HG02571 (cell line): Measurements from ENCODE around the gene TMEM108.

ENCODE experiments used
- ATAC-seq: cut with Tn5 transposase; IDR thresholded peaks from one replicate; pipeline ENCODE4 v1.9.1; 2021; ENCODE audit warnings: mild to moderate bottlenecking, moderate library complexity; ENCODE audit not compliant: unreplicated experiment

TMEM108 gene

DNA sequence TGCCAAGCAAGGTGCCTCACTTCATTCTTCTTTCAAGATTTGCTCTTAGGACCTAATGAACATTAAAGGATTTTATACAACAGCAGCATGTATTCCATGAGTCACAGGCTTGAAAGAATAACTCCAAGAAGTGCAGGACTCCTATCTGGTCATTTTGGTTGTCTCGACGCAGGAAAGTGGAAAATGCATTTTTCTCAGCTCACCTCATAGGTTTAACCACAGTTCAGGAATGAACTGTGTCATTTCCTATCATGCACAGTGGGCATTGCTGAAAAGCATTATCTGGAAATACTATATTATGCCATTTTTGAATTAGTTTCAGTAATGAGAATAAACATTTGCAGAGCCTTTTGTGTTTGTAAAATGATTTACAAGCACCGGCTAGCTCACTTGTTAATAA is 263.0 kb downstream of the TMEM108 start:
- ATAC-seq: no peak

DNA sequence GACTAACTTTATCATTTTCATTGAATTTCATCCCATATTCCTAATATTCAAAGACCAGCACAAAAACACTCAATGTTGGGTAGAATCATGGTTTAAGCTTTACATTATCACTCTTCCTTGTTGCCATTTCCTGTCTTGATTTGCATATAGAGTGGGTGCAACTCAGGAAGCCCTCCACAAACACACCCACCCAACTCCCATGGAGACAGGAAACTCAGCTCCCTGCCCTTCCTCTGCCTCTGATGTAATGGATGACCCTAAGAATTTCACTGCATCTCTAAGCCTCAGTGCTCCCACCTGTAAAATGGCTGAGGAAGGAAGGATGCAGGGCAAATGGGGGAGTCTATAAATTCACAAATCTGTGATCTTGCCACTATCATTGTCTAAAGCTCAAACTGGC is 263.5 kb downstream of the TMEM108 start:
- no peak for ATAC-seq

DNA sequence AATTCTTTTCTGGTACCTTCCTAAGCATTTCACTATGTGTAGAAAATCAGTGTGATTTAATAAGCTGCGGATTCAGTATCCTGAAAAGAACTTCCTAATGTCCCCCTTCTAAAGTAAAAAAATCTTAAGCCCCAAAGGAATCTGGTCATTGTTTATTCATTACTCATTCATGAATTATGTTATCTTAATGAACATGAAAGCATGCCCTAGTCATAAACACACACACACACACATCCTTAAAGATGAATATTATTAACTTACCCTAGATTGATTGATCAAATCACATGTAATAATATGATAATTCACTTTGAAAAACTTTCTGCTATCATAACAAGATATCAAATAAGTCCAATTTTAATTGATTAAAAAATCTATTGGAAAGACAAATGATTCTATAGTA is 265.2 kb downstream of the TMEM108 start:
- no peak for ATAC-seq

DNA sequence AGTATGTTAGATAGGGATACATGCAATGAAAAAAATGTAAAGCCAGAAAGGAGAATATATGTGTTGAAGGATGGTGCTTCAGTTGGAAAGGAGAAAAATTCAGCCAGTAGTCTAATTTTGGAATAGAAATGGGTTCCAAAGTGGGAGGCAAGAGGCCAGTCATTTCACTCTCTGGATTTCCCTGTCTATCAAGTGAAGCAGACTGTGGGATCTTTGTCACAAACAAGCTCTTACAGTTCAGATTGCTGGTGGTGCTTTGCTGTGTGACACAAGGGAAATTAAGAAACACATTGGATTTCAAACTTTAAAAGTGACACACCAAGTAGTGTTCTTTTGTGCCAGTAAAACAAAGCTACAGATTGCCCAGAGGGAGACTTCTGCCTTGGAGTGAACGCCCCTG is 279.7 kb downstream of the TMEM108 start:
- no peak for ATAC-seq

DNA sequence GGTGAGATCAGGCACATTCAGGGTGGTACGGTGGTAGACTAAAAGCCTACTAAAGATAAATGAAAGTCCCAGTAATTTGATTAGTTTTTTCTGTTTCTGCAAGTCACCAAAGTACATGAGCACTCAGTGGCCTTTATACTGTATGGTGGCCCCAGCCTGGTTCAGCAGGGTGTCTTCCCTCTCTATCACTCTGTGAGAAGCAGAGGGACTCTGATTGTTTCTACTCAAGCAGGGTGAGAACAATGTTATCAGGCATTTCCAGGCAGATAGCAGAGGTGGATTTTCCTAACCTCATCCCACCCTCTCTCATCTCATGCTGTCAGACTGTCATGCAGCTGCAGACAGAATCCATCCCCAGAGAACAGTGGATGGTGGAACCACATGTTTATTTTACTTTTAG is 290.2 kb downstream of the TMEM108 start:
- ATAC-seq: no peak

DNA sequence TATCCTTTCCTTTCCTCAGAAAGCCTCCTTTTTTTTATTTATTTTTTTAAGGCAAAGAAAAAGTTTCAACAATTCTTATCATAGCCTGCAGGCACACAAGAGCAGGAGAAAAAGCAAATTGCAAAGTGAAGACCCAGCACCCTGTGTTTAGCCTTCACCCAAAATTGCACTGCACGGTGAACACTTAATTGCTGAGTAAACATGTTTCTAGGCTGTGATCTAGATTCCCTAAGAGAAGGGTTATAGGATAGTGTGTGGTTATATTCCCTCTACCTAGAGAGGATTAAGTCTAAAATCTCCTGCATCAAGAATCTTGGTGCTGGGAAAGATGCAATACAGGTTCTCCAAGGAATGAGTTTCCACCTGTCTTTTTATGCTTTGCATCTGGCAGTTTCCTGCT is 291.4 kb downstream of the TMEM108 start:
- no peak for ATAC-seq

DNA sequence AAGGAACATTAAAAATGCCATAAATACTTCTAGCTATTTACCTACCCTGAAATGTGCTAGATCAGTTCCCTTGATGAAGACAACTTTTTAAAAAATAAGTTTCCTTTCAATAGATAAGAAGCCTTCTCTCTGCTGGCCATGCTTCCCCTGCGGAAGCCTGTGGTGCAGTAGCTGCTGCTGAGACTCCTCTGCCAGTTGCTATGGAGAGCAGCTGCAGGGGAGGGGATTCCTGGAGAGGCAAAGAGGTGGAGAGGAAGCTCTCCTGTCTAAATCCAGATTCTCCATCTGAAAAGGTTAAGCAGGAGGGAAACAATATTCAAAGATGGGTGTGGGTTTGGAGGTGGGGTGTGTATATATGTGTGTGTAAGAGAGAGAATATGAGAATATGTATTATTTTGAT is 291.9 kb downstream of the TMEM108 start:
- ATAC-seq: no peak

DNA sequence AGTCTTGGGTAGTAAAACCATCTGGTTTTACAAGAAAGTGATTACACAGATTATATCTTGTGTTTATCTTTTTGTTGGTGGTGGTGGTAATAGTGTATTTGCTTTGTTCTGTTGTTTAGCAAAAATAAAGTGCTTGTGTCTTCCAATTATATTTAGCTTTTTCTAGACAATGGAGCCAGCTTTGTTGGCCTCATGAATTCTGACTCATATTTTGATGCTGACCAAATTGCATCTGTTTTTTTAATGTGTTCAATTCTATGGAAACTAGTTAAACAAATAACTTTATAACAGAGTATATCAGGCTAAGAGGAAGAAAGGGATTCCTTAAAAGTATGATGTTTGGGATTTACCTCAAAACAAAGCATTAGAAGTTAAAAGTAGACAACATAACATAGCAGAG is 292.3 kb downstream of the TMEM108 start:
- no peak for ATAC-seq

DNA sequence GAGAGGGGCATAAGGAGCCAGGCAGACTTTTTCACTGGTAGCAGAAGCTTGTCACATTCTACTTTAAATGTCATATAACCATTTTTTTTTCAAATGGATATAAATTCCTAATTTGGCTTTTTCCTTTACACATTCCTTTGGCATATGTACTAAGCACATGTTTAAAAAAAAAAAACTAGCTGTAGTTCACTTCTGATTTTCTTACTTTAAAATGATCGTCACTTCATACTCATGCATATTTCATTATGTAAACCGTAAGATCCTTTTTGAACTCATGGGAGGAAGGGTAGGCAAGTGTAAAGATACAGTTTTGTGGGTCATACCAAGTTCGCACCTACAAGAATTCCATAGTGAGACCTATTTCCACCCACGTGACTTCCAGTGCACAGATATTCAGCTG is 316.5 kb downstream of the TMEM108 start:
- ATAC-seq: no peak

DNA sequence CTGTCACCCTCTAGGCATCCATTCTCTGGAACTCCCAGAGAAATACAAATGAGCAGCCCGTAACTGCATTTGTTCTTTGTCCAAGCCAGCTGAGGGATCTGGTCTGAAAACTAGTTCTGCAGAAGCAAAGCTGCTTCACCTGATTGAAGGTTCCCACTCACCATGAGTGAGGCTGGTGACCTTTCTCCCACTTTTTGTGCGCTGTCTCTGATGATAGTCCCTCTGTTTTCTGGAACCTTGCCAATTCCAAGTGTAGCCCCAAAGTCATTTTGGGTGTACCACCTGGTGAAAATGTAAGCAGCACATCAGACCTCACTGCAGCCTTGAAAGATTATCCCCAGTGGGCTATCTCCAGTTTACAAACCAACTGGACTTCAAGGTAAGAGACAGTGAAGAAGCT is 322.3 kb downstream of the TMEM108 start:
- no peak for ATAC-seq

DNA sequence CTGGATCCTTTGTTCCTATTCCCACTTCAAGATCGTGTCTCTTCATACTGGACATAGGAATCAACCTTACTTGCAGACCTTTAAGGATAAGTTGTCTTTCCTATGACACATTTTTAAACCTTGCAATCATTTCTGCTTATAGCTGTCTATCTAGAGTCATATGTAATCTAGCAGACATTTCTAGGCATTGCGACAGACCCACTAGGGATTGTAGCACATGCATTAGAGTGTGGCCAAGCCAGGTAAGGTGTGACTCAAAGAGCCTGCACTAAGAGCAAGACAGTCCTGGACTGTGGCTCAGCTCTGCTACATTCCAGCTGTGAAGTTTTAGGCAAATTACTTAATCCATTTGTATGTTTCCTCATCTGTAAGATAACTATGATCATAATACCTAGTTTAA is 322.8 kb downstream of the TMEM108 start:
- ATAC-seq: no peak

DNA sequence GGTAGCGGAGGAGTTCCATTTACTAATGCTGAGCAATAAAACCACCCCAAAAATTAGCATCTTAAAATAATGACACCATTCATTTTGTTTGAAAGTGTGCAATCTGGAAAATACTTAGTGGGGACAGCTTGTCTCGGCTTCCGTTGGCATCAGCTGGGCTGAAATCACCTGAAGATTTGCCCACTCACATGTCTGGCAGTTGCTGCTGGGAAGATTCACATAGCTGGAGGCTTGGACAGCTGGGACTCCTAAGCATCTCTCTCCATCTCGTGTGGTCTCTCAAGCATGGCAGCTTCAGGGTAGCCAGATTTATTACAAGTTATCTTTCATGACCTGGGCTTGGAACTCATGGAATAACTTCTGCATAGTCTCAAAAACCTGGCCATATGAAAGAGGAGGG is 323.2 kb downstream of the TMEM108 start:
- no peak for ATAC-seq

DNA sequence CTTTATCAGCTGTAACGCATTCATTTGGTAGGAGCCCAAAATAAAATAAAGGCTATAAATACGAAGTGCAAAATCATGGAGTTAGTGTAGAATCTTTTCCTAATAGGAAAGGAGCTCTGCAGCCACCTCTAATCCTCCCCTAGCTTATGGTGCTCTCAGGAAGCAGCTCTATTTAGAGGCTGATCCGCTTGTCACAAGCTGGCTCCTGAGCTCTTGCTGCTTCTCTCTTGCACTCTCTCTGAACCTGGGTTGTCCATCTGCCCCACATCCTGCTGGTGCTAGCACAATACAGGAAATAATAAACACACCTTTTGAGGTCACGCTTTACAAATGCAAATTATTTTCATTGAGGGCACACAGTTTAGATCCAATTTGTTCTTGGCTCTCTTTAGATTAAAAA is 324.3 kb downstream of the TMEM108 start:
- no peak for ATAC-seq

DNA sequence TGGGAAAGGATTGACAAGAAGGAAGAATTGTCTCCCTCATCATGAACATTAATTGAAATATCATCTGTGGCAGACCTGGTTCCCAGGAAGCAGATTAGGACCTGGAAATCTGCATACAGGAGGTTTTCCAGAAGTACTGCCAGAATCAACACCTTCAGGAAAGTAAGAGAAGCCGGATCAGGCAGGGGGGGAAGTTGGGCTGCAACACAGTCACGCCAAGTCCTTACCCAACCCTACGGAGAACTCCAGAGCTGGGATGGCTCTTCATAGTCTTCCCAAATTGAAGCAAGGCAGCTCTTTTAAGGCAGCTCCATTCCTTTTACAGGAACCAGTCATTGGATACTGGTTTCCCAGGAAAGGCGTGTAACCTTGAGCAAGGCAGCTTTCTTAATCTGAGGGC is 326.5 kb downstream of the TMEM108 start:
- no peak for ATAC-seq

DNA sequence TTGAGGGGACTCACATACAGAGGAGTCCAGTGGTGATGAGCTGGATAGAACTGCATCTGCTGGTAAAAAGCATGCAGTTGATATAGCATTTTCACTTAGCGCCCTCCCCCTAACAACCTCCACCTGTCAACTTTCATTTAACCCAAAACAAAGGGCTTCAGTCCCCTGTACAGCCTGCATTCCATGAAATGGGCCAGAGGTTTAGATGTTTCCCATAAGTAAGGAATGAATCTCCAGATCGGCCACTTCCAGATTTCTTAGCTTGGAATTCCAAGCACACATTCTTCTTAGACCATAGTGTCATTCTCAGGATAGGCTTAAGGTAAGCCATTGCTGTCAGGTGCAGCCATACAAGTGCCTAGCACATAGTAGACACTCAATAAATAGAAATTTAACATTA is 328.7 kb downstream of the TMEM108 start:
- ATAC-seq: no peak

DNA sequence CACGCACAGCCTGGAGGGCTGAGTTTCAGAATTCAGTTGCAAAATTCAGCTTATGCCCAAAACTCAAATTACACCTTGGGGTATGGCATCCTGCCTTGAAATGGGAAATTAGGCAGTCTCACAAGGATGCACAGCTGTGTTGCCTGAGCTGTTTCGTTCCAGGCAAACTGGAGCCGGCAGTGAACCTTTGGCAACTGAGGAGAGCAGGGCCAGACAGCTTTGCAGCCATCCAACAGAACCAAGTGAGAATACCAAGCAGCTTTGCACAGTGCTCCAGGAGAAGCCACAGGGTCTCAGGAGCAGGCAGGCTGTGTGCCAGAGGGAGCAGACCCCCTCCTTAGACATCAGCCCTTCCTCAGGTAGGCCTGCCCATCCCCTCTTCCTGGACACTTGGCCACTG is 329.2 kb downstream of the TMEM108 start:
- no peak for ATAC-seq

DNA sequence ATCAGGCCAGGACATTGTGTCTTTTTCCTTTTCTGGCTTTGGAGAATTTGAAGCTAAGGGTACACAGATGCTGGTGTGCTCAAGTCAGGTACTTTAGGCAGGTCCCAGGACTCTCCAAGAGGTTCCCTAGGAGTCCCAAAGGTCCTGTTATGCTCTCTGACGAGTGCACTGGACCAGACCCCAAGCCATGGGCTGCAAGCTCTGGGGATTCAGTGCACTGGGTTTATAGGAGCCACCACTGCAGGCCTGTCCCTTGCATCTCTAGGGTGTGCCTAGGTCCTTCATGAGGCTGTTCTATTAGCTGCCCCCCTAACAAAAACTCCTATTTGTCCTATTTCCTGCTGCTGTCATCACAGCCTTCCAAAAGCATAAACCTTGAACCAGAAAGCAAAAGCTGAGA is 329.8 kb downstream of the TMEM108 start:
- ATAC-seq: no peak

DNA sequence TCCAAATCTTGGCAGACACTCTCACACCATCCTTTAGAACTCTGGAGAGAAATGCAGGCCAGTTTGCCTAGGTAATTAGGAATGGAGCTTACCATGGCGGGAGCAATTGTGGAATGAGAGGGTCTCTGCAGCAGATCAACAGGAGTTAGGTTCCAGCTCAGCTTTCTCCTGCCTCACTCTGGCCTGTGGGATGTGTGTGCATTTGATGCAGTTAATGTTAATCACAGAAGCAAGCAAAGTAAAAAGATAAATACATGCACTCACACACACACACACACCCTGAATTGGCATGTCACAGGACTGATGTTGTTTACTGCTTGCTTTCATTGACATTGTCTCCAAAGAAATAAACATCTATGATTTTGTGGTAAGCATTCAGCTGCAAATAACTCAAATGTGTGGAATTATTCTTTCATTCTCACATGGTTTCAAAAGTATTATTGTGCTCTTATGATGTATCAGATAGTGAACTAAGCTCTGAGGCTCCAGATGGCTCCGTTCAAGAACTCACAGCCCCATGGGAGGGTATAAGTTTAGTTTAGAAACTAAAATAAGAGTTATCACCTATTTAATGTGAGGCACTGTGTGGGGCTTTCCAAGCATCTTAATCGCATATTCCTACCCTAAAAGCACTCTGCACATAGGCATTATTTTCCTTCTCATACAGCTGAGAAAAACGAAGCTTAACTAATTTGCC is 330.3 kb downstream of the TMEM108 start:
- no peak for ATAC-seq

DNA sequence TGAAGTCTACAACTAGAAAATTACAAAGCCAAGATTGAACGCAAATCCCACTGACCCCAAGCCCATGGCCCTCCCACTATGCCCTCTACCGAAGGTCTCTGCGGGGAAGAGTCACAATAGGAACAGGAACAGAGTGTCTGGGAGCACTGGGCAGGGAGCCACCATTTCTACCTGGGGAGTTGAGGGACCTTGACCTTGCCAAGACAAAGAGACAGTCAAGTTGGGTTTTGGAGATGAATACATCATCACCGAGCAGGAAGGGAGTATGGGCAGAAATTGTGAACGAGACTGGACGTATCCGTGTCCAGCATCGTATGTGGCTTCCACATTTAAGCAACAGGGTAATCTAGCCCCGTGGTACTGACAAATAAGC is 330.9 kb downstream of the TMEM108 start:
- ATAC-seq: no peak

DNA sequence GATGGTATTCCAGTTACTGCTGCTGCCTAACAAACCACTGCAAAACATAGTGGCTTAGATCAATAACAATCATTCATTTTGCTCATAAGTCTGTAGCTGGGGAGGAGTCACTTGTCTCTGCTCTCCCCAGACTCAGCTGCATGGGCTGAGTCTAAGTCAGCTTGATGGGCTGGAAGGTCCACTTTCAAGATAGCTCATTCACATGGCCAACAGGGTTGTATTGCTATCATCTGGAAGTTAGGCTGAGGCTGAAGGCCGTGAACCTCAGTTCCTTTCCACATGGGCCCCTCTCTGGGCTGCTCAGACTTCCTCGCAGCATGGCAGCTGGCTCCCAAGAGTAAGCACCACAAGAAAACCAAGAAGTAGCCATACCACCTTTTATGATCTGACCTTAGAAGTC is 333.0 kb downstream of the TMEM108 start:
- no peak for ATAC-seq

DNA sequence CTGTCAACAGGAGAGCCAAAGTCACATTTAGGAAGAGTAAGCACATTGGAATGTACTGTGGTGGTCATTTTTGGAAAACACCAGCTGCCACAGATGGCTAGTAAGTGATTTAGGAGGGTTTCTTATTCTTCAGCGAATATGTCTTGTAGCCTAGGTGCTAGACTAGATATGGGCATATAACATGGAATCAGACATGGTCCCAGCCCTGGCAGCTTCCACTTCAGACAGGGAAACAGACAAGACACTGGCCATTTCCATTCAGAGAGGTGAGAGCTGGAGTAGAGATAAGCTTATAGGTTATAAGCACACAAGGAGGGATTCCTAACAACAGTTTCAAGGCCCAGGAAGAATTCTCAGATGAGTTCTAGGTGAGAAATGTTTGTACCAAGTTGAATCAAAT is 333.5 kb downstream of the TMEM108 start:
- no peak for ATAC-seq

DNA sequence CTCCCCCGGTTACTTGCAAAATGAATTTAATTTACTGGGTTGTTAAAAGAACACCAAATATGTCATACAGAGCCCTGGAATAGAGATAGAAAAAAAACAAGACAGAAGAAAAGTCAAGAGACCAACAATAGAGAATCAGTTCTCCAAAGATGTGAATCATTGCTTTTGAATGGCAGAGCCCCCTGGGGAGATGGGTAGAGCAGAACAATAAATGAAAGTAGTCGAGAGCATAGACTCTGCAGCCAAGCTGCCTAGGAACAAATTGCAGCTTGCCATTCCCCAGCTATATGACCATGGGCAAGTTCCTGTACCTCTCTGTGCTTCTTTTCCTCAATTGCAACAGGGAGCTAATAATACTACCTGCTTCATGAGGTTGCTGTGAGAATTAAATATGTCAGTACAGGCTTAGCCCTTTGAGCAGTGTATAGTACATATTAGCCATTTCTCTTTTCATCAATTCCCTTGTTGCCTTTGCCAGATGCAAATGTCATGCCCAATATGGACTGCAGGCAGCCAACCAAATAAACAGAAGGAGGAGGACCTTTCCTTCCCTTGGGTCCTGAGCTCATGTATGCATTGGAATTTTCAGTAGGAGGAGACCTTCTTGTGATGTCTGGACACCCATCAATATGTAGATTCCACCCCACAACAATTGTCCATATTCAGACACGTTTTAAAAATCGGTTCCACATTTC is 336.7 kb downstream of the TMEM108 start:
- no peak for ATAC-seq

DNA sequence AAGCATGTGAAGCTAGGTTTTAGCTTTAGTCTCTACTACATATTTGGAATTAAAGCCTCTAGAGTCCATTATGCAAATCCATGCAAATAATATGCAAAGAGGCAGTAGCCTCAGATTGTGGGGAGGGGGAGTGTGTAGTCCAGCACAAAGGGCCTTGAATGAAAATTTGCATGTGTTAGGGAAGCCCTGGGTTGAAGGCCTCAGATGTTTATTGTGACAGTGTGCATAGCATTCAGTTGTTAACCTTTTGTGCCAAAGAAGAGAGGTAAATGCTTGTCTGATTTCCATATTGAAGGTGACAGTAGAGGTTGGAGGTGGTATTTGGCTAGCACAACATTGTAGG is 337.2 kb downstream of the TMEM108 start:
- ATAC-seq: no peak
